Neural cell (in vitro differentiated cells): ENCODE measurements around the gene ABHD4.

Experiments used
- CTCF ChIP-seq: fragments of 450-650 bp; IDR thresholded peaks from 2 replicates; pipeline ENCODE4 v1.5.1; 2014; ENCODE audit warnings: antibody characterized with exemption, mild to moderate bottlenecking, moderate library complexity; ENCODE audit not compliant: poor library complexity, severe bottlenecking
- EP300 ChIP-seq: fragments of 450-650 bp; conservative IDR thresholded peaks from 2 replicates; pipeline ENCODE4 v1.6.1; 2014; ENCODE audit warnings: antibody characterized with exemption, mild to moderate bottlenecking, moderate library complexity; ENCODE audit not compliant: poor library complexity, severe bottlenecking
- POLR2AphosphoS5 ChIP-seq: IDR thresholded peaks from 2 replicates; pipeline ENCODE4 v1.6.1; 2012
- RAD21 ChIP-seq: fragments of 450-650 bp; conservative IDR thresholded peaks from 2 replicates; pipeline ENCODE4 v1.6.1; 2014; ENCODE audit warnings: antibody characterized with exemption, mild to moderate bottlenecking, moderate library complexity

DNA sequence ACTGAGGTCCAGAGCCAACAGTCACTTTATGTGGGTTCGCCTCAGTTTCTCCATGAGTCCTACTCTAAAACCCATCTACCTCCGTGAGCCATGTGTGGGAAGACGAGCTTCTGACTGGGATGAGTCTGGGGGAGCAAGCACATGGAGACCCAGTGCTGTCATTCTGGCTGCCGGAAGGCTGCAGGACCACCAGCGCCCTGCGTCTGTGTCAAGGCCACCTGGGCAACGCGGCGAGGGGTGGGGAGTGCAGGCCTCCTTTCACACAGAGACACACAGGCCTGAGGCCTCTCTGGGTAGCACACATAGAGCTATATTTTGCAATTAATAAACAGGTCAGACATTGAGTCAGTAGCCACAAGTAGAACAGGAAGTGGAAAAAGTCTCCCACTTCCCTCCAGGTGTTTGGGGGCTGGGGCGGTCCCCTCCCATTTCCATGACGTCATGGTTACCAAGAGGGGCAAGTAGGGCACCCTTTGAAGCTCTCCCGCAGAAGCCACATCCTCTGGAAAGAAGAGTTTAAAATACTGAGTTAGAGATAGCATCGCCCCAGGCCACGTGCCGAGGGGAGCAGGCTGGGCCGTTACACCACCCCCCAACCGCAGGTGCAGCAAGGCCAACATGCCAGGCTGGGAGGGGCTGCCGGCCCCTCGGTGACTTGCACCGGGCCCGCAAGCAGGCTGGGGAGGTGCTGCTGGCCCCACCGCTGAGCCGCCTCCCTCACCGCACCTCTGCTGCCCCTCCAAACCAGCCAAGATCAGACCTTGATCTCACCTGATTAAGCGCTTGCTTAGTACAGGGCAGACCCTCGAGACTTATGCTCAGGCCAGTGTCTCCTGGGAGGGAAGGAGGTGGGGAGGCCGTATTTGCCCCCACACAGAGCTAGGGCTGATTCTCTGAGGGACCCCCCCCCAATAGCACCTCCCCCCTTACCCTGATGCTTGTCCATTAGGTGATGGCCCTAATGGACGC lies 41.8 kb upstream of the ABHD4 start:
- TF ChIP-seq POLR2AphosphoS5, result no peak
- TF ChIP-seq CTCF, result no peak
- no peak for TF ChIP-seq EP300
- TF ChIP-seq RAD21, result no peak
